Measurements from ENCODE around the gene SLC35F6.

SLC35F6 gene

DNA sequence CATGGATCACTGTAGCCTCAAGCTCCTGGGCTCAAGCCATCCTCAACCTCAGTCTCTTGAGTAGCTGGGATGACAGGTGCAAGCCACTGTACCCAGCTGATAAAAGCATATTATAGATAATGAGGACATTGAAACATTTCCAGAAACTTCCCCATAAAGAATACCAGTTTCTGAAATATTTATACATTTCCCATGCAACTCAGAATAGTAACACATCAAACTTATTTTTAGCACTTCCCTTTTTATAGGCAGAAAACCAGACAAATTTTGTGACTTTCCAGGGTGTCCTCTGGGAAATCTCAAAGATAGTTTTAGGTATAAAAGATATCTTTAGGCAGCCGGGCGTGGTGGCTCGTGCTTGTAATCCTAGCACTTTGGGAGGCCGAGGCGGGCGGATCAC is 58.8 kb downstream of the SLC35F6 start:
- DNase-seq (ENCODE audit: low read depth): no peak

Data from activated T-helper 9 cell treated with anti-CD3 and anti-CD28 coated beads, Interleukin-2, amount 50 U/mL, for 16 hours (primary cell).